Spleen (tissue), 7 donors: Measurements from ENCODE around the gene BACH2.

ENCODE experiments used
- CTCF ChIP-seq, 11 experiments: fragments of 200-600 bp in 7 of 11; fragments of 450-650 bp in 4 of 11; sonication (generic) in 4 of 11; IDR thresholded peaks in 8 of 11; conservative IDR thresholded peaks in 3 of 11; 1 replicate in 7 of 11; 2 replicates in 4 of 11; pipeline versions ENCODE4 v1.4.0 to v1.8.0; 2016 to 2021; ENCODE audit warnings: antibody characterized with exemption in 11 of 11, inconsistent platforms in 4 of 11, mild to moderate bottlenecking in 1 of 11
- POLR2A ChIP-seq, 3 donors: fragments of 450-650 bp; IDR thresholded peaks; one replicate each; pipeline ENCODE4 v1.5.1; 2017; ENCODE audit warnings: antibody characterized with exemption in 3 of 3, mild to moderate bottlenecking in 1 of 3
- POLR2AphosphoS5 ChIP-seq, 3 donors: sonication (generic); formaldehyde crosslinking; IDR thresholded peaks; one replicate each; pipeline ENCODE4 v1.5.1; 2017; ENCODE audit warnings: antibody characterized with exemption in 3 of 3
- donor health status: DM: no; HTN: no; CAD: no; lungs with moderate emphysema.
- donor health status: DM: no; HTN: no; CAD: no.
- donor health status: DM: no; HTN: no; CAD: no.

GRCh38 chr6:90040931-90041330, 255.7 kb downstream of the BACH2 start:
- TF ChIP-seq CTCF (IDR thresholded peaks at IDR 0.05 in 8 of 11, conservative IDR thresholded peaks at IDR 0.05 in 3 of 11) (no peak), POLR2AphosphoS5 (IDR thresholded peaks at IDR 0.05) (no peak), POLR2A (IDR thresholded peaks at IDR 0.05) (no peak)
